T-helper 9 cell (primary cell): ENCODE measurements around the gene CDC42EP3.

Experiments used
- DNase-seq: peaks from one replicate; pipeline ENCODE4 v3.0.0-alpha.2; 2020

The CDC42EP3 gene

DNA sequence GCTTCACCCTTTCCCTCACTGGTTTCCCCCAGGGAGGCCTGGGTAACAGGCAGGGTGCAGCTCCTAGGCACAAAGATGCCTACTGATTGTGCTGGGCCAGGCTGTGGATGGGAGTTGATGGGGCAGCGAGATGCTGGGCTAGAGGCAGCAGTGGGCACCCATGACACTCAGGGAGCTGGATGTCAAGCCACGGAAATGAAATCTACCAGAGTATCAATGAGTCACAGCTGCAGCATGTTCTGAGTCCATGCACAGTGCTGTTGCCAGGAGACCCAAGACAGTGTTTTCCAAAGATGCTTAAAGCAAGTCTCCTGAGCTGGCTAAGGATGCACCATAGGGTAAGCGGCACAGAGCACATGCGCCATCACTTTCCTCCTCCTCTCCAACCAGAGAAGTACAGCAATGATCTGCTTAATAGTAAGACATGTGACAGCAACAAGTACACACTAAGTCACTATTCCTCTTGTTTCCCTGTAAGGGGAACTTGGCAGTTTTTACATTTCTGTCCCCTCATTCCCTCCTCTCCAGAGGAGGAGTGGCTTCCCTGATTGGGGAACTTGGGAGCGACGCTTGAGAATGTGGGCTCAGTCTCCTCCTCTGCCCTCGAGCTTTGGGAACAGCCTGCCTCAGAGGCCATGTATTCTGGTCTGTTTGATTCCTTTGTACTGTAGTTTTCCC is 57.2 kb downstream of the CDC42EP3 start:
- no peak for DNase-seq

DNA sequence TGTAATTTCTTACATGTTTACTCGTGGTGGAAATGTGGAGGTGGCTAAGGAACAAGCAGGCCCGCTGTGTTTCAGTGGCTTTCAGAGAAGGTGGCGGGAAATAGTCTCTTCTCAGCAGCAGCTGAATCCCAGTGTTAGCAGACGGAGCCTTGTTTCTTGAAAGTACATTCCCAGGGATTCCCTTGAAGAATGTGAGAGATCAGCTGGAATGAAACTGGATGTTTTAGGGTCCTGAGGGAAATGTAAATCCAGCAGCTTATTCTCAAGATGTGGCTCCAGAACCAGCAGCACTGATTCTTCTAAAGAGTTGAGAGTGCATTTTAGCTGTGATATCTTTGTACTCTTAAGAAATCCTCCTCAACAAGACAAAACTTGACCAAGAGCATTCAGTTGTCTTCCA is 59.1 kb downstream of the CDC42EP3 start:
- no peak for DNase-seq

DNA sequence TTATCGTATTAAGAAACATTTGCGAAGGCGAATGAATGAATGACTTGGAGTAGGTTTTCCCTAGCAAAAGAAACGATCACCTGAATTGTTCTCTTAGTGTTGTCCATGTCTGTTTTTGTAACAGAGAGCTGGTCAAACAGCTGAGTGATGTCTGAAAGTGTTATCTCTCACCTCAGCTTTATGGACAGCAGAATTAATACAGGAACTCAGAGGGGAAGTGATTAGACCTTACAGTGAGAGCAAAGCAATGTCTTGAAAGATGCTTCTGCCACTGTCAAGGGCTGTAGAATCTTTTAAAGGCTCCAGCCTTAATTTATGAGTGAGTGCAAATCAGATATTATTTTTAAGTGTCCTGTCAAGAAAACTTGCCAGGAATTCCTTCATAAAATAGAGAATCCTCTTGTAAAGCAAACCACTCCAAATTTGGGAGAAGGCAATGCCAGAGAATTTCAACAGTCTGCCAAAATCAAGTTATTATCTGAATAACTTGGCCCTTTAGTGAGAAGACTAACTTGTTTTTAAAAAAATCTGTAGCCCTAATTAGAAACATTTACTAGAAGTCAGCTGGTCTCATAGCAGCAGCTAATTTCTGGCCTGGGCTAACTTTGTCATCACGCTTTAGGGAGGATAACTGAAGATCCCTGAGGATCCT is 60.7 kb downstream of the CDC42EP3 start:
- DNase-seq, result no peak

DNA sequence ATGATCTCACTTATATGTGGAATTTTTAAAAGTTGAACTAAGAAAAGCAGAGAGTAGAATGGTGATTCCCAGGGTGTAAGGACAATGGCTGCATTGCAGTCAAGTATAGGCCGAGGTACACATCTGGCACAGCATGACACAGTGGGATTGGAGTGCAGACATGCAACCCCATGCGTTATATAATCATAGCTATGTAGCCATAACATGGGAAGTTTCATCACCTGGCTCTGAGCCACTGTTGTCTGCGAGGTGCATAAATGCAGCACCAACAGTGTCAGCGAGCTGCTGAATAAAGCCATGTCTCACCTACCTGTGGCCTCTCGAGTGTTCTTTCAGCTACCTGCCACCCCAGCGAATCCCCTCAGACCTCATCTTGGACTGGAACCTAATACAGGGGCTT is 61.7 kb downstream of the CDC42EP3 start:
- no peak for DNase-seq

DNA sequence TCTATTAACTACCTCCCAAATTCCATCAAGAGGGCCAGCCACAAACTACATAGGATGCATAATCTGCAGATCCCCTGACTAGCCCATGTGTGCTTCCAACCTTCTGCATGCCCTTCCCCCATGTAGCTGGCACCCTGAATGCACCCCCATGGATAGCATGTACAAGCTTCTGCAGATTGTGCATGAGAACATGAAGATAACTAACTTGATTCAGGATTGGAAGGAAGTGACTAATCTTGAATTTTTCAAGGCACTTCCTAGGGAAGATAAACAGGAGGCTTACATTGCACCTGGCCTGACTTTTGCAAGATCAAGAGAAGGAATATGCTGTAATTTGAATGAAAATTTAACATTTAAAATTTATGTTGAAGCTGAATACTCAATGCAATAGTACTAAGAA is 66.7 kb downstream of the CDC42EP3 start:
- no peak for DNase-seq

DNA sequence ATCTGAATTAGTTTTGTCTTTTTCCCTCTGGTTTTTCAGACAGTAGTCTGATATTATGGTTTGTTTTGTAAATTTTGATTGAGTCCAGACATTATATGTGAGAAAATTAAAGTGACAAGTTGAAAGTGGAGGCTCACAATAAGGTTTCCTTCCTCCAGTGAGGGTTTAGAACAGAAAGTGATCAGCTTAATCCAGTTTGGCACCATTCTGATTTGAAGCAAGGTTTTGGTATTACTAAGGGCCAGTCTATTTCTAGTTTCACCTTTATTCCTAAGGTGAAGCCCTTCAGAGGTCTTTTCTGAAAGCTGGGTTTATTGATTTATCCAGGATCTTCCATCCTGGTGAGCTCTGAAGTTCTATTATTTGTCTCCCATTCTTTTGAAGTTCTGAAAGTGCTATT is 68.7 kb downstream of the CDC42EP3 start:
- no peak for DNase-seq

DNA sequence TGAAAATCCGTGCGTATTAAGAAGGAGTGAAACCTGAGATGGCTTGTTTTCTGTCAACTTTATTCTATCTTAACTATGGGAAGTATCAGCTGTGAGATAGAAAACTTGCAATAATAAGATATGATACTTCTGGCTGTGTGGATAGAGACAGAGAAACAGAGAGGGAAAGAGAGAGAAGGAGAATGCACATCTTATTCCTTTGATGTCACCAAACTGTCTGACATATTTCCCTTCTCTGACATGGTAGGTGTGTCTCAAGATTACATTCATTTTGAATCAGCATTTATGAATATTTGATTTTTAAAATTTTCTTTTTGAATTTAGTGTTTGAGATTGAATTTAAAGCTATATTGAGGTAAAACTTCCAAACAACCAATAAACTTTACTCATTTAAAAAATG is 69.4 kb downstream of the CDC42EP3 start:
- no peak for DNase-seq

DNA sequence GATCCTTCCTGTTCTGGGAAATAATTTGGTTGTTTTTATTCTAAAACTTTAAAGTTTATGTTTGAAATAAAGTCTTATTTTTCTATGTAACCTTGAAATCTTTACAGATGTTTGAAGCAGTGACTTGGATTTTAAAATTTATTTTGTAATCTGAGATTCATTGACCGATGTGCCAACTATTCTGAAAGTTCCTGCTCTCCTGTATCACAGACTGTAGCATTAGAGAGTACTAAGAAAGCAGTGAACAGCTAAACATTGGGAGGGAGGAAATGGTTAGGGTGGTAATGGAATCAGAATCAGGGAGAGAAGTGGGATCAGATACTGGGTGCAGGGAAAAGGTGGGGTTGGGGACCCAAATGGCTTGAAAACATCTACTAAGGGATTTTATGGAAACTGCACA is 69.9 kb downstream of the CDC42EP3 start:
- no peak for DNase-seq

DNA sequence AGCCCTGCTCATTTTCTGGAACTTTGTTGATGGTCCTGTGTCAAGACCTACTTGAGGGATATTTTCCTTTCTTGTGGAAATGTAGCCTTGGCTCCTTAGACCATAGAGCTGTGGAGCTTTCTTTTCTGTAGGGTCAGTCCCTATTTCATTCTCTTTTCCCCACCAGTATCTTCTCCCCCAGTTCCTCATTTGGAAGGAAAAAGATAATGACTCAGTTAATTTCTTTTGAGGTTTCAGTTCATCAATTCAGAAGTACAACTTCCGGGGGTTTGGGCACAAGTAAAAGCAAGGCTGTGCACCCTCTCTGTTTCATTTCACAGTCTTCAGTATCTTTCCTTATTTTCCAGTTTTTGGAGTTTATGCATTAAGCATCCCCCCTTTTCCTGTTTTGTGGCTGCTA is 70.7 kb downstream of the CDC42EP3 start:
- no peak for DNase-seq

DNA sequence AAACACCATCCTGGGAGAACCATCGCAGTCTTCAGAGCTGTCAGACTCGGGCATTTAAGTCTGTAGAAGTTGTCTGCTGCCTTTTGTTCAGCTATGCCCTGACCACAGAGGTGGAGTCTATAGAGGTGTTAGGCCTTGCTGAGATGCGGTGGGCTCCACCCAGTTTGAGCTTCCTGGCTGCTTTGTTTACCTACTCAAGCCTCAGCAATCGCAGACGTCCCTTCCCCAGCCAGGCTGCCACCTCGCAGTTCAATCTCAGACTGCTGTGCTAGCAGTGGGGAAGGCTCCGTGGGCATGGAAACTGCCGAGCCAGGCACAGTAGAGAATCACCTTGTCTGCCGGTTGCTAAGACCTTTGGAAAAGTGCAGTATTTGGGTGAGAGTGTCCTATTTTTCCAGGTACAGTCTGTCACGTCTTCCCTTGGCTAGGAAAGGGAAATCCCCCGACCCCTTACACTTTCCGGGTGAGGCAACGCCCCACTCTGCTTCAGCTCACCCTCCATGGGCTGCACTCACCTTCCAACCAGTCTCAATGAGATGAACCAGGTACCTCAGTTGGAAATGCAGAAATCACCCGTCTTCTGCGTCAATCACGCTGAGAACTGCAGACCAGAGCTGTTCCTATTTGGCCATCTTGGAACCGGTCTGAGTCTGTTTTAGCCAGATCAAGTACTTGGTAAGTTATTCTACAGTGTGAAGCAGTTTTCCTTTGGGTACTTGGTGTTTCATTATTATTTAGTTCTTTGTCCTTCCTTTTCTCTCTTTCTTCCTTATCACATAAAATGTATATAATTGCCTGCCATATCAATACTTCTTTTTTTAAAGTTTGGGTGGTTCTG is 71.5 kb downstream of the CDC42EP3 start:
- peak; percentile 72 for DNase-seq

DNA sequence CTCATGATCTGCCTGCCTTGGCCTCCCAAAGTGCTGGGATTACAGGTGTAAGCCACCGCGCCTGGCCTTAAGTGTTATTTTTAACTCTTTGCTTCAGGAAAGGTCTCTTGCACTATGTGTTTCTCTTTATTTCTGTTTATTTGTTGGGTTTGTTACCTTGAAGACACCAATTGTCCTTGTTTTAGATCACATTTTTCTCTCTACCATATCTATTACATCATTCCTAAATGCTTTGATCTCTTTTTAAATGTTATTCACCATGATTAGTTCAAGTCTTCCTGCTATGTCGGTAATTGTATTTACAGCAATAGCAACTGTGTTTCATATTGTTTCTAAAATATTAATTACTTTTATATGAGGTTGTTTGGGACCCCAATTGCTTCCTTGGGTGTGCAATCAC is 77.7 kb downstream of the CDC42EP3 start:
- no peak for DNase-seq

DNA sequence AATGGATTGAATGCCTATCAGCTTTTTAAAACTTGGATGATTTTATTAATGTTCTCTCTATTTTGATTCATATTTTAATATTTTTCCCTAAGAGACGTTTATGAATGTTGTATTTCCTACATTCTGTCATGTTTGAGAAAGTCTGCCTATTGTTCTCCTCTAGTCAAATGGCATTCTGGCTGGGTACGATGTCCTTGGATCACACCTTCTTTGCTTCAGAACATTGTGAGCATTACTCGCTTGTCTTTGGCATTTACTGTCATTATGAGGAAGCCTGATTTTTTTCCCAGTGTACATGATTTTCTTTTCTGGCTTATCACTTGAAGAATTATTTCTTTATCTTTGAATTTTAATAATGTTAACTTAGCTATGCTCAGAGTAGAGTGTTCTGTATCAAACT is 78.4 kb downstream of the CDC42EP3 start:
- DNase-seq, result no peak
